ENCODE measurements around the gene RNF223. TPM values are rescaled to one million over a fixed set of nuclear protein-coding genes. Genes with fewer than 3 reads are reported as not detected.

The RNF223 gene
- total and polyA plus RNA-seq, 2 of the 8 experiments (the other 6 are each of a cell fraction or from before 2014, with no cell fraction given), result not detected

DNA sequence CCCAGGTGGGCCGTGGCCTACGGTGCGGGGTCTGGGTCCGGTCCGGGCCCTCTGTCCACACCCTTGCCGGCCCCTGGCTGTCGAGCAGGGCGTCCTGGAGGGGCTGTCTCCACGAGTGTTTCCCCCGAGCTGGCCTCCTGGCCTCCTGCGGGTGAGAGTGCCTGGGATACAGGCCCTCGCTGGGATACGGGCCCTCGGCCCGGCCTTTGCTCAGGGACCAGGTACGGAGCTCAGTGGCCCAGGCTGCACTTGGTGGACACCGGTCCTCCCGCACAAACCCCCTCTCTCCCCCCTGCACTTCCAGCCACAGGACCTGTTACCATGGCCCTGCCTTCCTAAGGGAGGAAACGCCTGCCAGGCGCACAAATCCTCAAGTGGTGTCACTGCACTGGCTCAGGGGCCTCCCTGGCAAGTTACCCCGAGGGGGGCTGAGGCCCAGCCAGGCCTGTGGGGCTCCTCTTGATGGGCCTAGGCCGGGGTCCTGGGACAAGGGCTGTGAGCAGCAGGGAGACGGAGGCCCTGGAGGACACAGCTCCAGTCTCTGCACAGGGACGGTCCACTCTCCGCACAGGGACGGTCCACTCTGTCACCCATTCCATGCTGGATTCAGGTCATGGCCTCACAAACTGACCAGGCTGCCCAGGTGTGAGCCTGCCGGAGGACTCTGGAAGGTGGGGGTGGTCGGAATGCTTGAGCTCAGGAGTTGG is 18.2 kb upstream of the RNF223 start (continued):
- TF ChIP-seq RNF2 (IDR thresholded peaks at IDR 0.05; ENCODE audit: borderline replicate concordance, low read depth, low read length, missing control alignments, poor library complexity, severe bottlenecking) (no peak), POLR2AphosphoS5 (IDR thresholded peaks at IDR 0.05; ENCODE audit: low read depth, low read length) (no peak), HDAC2 (IDR thresholded peaks at IDR 0.05; ENCODE audit: borderline replicate concordance in 1 of 2, low read depth in 2 of 2, low read length in 2 of 2) (no peak)

Measured in H1 (cell line).